Upper lobe of right lung (tissue), 1 donor: ENCODE results near the gene CRHBP. TPM values are rescaled to one million over a fixed set of nuclear protein-coding genes. Genes with fewer than 3 reads are reported as not detected.

Experiments used
- ATAC-seq: fragments of 200-7000 bp; cut with Tn5 transposase; one replicate; pipeline ENCODE4 v1.9.1; 2020; ENCODE audit warnings: mild to moderate bottlenecking, moderate library complexity
- DNase-seq: peaks from one replicate; pipeline ENCODE4 v3.0.0-alpha.2; 2020
- H3K27ac ChIP-seq: fragments of 200-600 bp; one replicate; pipeline ENCODE4 v1.8.0; 2022
- H3K27me3 ChIP-seq: fragments of 200-600 bp; one replicate; pipeline ENCODE4 v1.8.0; 2022; ENCODE audit warnings: mild to moderate bottlenecking
- H3K36me3 ChIP-seq: fragments of 200-600 bp; one replicate; pipeline ENCODE4 v1.8.0; 2022
- H3K4me1 ChIP-seq: fragments of 200-600 bp; one replicate; pipeline ENCODE4 v1.8.0; 2022
- H3K4me3 ChIP-seq: fragments of 200-600 bp; one replicate; pipeline ENCODE4 v1.8.0; 2022; ENCODE audit warnings: mild to moderate bottlenecking
- H3K9me3 ChIP-seq: fragments of 200-600 bp; one replicate; pipeline ENCODE4 v1.8.0; 2022
- intact Hi-C: fragments of 100-400 bp; cut with DNase I; formaldehyde crosslinking; loops from one replicate; pipeline ENCODE4 v1.11.0; 2022
- total RNA-seq: library from RNA; stranded (reverse); fragmentation: NEBNext Ultra II Directional; extraction: Animal tissue kit (Norgen Biotek cat#: 25700); gene quantifications from one replicate; pipeline ENCODE4 v1.2.1, GENCODE V29; 2021
- TF ChIP-seq, protein P1 (sequence below): fragments of 200-600 bp; IDR thresholded peaks from one replicate; pipeline ENCODE4 v1.8.0; 2022; ENCODE audit warnings: antibody characterized with exemption
- donor health status: DM: no; HTN: yes; CAD: no; lungs with severe emphysema.

The CRHBP gene
- total RNA-seq, 1 donor from 2014 or later = 0.26 TPM

DNA sequence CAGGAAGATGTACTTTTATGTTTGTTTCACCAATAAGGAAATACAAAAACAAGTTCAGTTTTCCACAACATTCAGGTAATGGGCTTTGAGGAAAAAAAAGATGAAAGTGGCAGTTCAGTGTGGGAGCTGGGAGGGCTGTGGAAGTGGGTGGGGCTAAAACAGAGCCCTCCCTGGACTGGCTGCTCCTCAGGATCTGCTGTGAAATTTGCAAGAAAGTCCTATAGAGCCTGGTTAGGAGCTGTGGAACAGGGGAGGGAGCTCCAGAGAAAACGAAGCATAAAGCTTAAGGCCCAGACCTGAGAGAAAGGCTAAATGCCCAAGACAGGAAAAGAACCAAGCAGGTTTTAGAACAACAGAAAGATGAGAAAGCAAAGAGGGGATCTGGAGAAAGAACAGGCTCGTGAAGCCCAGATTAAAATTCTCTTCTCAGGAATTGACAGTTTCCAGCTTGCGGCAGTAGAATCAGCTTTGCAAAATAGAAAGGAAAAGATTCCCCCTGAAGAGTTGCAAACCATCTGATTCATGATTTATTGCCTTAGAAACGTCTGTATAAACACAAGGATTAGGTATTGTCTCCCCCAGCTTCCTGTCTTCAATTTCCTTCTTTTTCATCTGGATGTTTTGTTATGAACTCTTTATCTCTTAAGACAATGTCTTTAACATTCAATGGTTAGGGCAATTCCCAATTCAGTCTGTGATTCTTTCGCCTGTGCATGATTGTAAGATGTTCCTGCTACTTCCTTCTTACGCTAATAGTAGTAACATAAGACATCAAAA is 26.3 kb upstream of the CRHBP start:
- DNase-seq = no peak
- Histone ChIP-seq H3K36me3 (no peaks in the 10 kb centered on the region), H3K27me3 (no peaks in the 10 kb centered on the region), H3K27ac (no peak overlapping the region), H3K4me3 (no peak overlapping the region), H3K9me3 (no peaks in the 10 kb centered on the region), H3K4me1 (no peaks in the 10 kb centered on the region)
- no peak for ATAC-seq
- intact Hi-C loops = no loop called here
- TF ChIP-seq, protein P1, sequence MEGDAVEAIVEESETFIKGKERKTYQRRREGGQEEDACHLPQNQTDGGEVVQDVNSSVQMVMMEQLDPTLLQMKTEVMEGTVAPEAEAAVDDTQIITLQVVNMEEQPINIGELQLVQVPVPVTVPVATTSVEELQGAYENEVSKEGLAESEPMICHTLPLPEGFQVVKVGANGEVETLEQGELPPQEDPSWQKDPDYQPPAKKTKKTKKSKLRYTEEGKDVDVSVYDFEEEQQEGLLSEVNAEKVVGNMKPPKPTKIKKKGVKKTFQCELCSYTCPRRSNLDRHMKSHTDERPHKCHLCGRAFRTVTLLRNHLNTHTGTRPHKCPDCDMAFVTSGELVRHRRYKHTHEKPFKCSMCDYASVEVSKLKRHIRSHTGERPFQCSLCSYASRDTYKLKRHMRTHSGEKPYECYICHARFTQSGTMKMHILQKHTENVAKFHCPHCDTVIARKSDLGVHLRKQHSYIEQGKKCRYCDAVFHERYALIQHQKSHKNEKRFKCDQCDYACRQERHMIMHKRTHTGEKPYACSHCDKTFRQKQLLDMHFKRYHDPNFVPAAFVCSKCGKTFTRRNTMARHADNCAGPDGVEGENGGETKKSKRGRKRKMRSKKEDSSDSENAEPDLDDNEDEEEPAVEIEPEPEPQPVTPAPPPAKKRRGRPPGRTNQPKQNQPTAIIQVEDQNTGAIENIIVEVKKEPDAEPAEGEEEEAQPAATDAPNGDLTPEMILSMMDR = no peak

DNA sequence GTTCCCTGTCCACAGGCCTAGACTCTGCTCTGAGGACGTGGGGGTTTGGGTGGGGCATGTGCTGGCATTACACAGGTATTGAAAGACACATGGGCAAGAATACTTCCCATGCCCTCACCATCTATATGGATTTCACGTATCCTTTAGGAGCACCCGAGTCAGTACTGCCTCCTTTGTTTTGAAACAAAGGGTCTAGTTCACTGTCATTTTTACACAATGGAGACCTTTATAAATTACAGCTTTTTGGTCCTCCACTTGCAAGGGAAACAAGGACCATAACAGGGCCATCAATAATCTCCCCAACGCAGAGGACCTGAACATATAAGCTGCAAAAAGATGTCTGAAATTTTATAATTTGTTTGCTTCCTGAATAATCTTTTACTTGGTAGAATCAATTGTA is 24.9 kb upstream of the CRHBP start:
- TF ChIP-seq, protein P1 = no peak
- no peaks in the 10 kb centered on the region for H3K9me3 ChIP-seq
- no peaks in the 10 kb centered on the region for H3K36me3 ChIP-seq
- H3K27ac ChIP-seq = no peak overlapping the region
- no peak overlapping the region for H3K4me3 ChIP-seq
- no peaks in the 10 kb centered on the region for H3K27me3 ChIP-seq
- DNase-seq (no peak), ATAC-seq (no peak)
- intact Hi-C loops = no loop called here
- no peaks in the 10 kb centered on the region for H3K4me1 ChIP-seq

DNA sequence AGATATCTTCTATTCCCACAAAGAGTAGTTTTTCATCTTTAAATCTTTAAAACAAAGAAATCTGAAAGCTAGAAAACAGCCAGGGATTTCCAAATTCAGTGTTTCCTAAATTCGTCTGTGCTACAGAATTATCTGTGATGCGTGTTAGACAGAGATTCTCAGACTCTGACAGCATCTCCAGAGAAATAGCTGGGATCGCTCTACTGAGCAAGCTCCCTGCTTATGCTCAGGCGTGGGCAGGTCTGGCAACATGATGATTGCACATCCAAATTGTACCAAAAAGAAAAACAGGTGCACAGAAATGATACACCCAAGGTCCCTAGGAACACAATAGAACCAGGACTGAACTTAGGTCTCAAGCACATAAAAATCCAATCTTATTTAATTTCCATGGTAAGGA is 22.8 kb upstream of the CRHBP start:
- Histone ChIP-seq H3K4me1 (no peaks in the 10 kb centered on the region), H3K9me3 (no peaks in the 10 kb centered on the region), H3K27ac (no peak overlapping the region), H3K4me3 (no peak overlapping the region), H3K36me3 (no peaks in the 10 kb centered on the region), H3K27me3 (no peaks in the 10 kb centered on the region)
- TF ChIP-seq, protein P1 = no peak
- no peak for DNase-seq
- intact Hi-C loops = no loop called here
- ATAC-seq = no peak

DNA sequence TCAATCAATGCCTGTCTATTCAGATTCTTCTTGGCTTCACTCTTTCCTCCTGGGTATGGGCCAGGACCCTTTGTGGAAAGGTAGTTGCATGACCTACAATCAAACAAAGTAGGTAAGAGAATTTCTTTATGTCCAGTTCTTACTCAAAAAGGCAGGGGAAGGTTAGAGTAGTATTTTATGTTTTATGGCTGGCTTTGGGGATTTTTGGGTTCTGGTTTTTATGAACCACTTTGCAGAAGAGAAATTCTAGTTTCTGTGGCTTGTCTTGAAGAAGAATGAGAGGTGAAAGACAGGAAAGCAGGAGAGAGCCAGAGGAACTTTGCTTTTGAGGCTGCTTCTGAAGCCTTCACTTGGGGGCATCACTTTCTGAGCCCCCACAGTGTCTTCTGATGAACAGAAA is 14.7 kb upstream of the CRHBP start:
- Histone ChIP-seq H3K36me3 (no peaks in the 10 kb centered on the region), H3K4me1 (no peaks in the 10 kb centered on the region), H3K4me3 (no peak overlapping the region), H3K9me3 (no peaks in the 10 kb centered on the region), H3K27me3 (no peaks in the 10 kb centered on the region), H3K27ac (no peak overlapping the region)
- DNase-seq (no peak), ATAC-seq (no peak)
- TF ChIP-seq, protein P1 = no peak
- intact Hi-C loops = no loop called here

DNA sequence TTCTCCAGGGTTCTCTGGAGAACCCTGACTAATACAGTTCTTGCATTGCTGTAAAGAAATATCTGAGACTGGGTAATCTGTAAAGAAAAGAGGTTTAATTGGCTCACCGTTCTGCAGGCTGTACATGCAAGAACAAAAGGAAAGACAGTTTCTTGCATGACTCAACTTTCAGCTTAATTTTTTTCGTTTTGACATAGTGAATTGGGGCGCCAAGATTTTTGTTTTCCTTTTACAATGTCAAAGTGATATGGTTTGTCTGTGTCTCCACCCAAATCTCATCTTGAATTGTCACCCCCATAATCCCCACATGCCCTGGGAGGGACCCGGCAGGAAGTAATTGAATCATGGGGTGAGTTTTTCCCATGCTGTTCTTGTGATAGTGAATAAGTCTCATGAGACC is 11.8 kb upstream of the CRHBP start:
- intact Hi-C loops = no loop called here
- TF ChIP-seq, protein P1 = no peak

More for the DNA sequence above, 11.8 kb upstream of the CRHBP start:
- DNase-seq = no peak
- H3K4me1 ChIP-seq = no peaks in the 10 kb centered on the region
- H3K27ac ChIP-seq = no peak overlapping the region
- H3K27me3 ChIP-seq = no peaks in the 10 kb centered on the region
- H3K9me3 ChIP-seq = no peaks in the 10 kb centered on the region
- ATAC-seq = no peak
- H3K4me3 ChIP-seq = no peak overlapping the region
- H3K36me3 ChIP-seq = no peaks in the 10 kb centered on the region
